HEK293T (cell line): ENCODE data around the gene RGPD5.
"Not testable (repeated sequence)": the region's sequence is repeated elsewhere in the genome, so short reads cannot be mapped to it uniquely, and the experiment has no call there.

Experiments
- CTCF ChIA-PET: fragments of 350-600 bp; formaldehyde crosslinking; extraction: SDS; loops from one replicate; lab custom pipeline; 2021; ENCODE audit warnings: antibody characterized with exemption, inconsistent platforms; lab: Yijun Ruan, JAX
- POLR2A ChIA-PET: fragments of 350-600 bp; formaldehyde crosslinking; extraction: SDS; loops from one replicate; lab custom pipeline; 2020; ENCODE audit warnings: antibody characterized with exemption, inconsistent platforms; lab: Yijun Ruan, JAX
- DNase-seq: peaks from one replicate; pipeline ENCODE4 v3.0.0; 2012; ENCODE audit warnings: mixed read lengths; ENCODE audit errors: extremely low spot score

The RGPD5 gene

DNA sequence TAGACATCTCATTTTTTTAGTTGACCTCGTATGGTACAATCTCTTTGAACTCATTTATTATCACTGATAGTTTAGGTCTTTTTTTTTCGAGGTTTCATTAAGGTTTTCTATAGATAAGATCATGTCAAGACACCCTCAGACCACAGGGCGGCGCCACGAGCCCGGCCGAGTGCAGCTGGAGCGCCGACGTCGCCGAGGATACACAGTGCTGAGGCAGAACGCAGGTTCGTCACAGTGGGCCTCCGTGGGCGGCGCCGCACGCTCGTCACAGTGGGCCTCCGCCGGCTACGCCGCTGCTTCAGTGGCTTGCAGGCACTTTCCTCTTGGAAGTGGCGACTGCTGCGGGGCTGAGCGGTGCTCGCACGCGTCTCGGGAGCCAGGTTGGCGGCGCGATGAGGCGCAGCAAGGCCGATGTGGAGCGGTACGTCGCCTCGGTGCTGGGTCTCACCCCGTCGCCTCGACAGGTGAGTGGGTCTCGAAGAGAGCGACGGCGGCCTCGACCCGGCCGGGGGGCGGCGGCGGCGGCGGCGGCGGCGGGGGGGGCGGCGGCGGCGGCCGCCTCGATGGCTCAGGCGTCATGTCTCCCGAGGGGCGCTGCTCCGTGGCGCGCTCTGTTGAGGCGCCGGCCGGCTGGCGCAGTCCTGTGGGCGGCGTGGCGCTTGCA lies at the start of gene RGPD5:
TSS of gene RGPD5 (plus strand) at position 232 of the 664 bp plus-strand sequence. CDS start at position 393, 161 bp downstream.
- DNase-seq, CTCF ChIA-PET, POLR2A ChIA-PET: not testable (repeated sequence)

DNA sequence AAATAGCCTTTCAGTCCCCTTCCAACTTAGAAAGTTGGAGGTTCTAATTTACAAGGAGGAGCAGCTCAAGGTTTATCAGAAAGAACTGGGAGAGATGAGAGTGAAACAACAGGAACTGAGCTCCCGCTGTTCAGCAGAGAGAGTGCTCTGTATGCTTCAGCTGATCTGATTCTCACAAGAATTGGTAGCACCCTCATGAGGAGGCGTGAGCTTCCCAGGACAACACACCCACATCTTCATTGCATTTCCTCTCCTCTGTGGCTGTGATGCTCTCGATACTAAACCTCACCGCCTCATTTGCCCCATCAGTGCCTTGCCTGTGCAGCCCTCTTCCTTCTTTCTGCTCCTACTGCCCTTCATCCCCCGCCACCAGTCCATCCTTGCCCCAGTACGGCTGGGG lies 42.5 kb upstream of the RGPD5 start:
- DNase-seq, POLR2A ChIA-PET, CTCF ChIA-PET: not testable (repeated sequence)

DNA sequence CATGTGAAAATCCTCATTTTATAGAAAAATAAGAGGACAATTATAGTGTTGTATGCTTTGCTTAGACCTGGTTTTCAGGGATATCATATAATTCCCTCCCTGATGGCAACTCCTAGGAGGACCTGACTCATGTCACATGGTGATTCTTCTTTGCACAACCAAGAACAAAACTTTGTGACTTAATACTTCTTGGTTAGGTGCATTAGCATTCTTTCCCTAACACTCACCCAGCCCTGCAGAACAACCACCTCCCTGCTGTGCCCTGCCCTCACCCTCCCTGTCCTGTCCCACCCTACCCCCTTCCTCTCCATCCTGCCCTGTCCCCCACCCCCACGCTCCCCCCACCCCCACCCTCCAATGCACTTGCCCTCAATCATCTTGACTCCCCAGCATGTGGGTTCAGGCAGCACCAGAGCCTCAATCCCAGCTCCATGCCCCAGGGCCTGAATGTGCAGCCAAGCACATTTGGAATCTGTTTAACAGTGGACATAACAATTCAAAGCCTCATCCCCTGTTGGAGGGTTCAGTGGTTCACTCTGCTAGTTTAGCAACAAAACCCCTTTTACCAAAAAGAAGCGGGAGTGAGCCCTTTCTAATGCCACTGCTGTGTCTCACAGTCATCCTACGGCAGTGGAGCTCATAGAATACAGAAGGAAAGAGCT lies 36.8 kb upstream of the RGPD5 start:
- POLR2A ChIA-PET, DNase-seq, CTCF ChIA-PET: not testable (repeated sequence)

DNA sequence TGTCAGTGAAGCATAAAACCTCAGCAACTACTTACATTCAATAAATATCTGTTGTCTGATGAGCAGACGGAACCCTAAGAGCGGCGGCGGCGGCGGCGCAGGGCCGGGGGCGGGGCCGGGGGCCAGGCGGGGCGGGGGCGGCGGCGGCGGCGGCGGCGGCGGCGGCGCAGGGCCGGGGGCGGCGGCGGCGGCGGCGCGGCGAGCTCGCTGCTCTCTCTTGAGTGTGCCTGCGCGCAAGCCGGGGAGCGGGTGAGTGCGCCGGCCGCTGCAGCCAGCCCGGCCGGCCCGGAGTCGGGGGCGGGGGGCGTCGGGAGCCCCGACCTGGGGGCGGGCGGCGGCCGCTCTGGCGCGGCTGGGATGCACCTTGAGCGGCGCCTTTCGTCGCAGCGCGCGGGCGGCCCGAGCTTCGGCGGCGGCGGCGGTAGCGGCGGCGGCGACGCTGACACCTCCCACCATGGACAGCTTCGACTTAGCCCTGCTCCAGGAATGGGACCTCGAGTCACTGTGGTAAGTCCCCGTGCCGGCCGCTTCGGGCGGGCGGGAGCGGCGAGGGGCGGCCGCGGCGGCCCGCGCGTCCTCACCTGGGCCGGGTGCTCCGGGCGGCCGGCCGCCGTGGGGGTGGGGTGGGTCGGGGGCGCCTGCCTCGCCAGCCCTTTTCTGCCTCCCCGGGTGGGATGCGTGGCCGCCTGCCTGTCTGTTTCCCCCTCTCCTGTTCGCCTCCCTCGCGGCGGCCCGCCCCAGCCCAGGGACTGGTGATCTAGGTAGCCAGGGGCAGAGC lies 33.7 kb upstream of the RGPD5 start:
- POLR2A ChIA-PET, CTCF ChIA-PET, DNase-seq: not testable (repeated sequence)

GRCh38 chr2:109761043-109761454 lies 33.1 kb upstream of the RGPD5 start:
- CTCF ChIA-PET, result not testable (repeated sequence)

GRCh38 chr2:109761976-109762375 lies 32.1 kb upstream of the RGPD5 start:
- POLR2A ChIA-PET, DNase-seq: not testable (repeated sequence)

More at GRCh38 chr2:109761043-109761454, 33.1 kb upstream of the RGPD5 start:
- POLR2A ChIA-PET, DNase-seq: not testable (repeated sequence)

GRCh38 chr2:109766074-109766473 lies 28.0 kb upstream of the RGPD5 start:
- DNase-seq, CTCF ChIA-PET, POLR2A ChIA-PET: not testable (repeated sequence)

More at GRCh38 chr2:109761976-109762375, 32.1 kb upstream of the RGPD5 start:
- CTCF ChIA-PET, result not testable (repeated sequence)

DNA sequence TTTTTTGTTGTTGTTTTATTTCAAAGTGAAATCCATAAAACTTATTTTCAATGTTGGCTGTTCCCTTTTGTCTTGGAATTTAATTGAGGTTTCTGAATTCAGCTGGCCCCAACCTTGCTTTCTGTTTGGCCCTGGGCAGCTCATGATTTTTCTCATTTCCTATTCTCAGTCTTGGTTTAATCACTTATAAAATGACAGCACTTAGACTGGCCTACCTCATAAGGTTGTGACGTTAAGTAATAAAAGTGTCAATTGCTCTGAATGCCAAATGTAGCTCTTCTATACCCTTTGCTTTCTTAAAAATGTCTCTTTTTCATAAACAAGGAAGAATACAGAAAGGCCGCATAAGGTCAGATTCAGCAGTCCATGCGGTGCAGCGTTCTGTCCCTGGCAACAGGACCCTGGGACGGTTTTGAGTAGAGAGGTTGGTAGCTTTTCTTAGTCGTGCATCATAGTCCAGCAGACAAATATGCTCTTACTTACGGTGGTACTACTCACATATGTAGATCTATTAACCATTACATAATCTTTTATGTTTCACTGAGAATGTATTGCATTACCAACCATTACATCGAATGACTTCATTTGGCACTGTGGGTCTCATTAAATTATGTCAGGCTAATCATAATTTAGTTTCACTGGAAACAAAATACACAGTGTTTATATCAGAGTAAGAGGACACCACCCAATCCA lies 27.1 kb upstream of the RGPD5 start:
- DNase-seq, POLR2A ChIA-PET, CTCF ChIA-PET: not testable (repeated sequence)

- CTCF ChIA-PET, POLR2A ChIA-PET, DNase-seq: not testable (repeated sequence)
Observed at GRCh38 chr2:109768934-109769333, 25.2 kb upstream of the RGPD5 start.

DNA sequence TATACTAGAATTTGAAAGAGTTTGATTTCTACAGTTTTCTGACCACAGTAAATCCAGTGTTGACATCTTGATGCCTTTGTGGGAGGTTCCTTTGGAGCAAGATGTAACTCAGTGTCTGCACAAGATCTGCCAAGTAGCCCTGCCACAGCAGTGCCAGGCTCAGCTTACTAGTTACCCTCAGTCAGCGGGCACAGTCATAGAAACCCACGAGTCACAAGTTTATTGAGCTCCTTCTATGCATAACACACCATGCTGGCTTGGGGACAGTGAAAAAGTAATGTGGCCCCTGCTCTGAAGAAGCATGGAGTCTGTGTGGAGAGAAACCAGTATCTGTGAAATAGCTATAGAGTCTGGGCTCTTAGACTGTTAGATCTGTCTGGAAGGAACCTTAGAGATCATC lies 15.0 kb upstream of the RGPD5 start:
- DNase-seq, POLR2A ChIA-PET: not testable (repeated sequence)

GRCh38 chr2:109781147-109781816 lies 12.8 kb upstream of the RGPD5 start:
- POLR2A ChIA-PET, DNase-seq, CTCF ChIA-PET: not testable (repeated sequence)

More for the DNA sequence above, 15.0 kb upstream of the RGPD5 start:
- CTCF ChIA-PET, result not testable (repeated sequence)

- POLR2A ChIA-PET, CTCF ChIA-PET, DNase-seq: not testable (repeated sequence)
Observed at GRCh38 chr2:109782446-109782993, 11.6 kb upstream of the RGPD5 start.

- DNase-seq, CTCF ChIA-PET, POLR2A ChIA-PET: not testable (repeated sequence)
Observed at GRCh38 chr2:109791530-109792279, 2.4 kb upstream of the RGPD5 start.

GRCh38 chr2:109792659-109793058 lies 1.4 kb upstream of the RGPD5 start:
- CTCF ChIA-PET, DNase-seq, POLR2A ChIA-PET: not testable (repeated sequence)

GRCh38 chr2:109871129-109871751 lies 77.1 kb downstream of the RGPD5 start:
- POLR2A ChIA-PET, DNase-seq, CTCF ChIA-PET: not testable (repeated sequence)

- POLR2A ChIA-PET, CTCF ChIA-PET, DNase-seq: not testable (repeated sequence)
Observed at GRCh38 chr2:109876625-109877024, 82.5 kb downstream of the RGPD5 start.
